ENCODE results near the gene LGALS7. TPM values are rescaled to one million over a fixed set of nuclear protein-coding genes. Genes with fewer than 3 reads are reported as not detected.

LGALS7 gene
- total and polyA plus RNA-seq, 10 of the 15 experiments (the other 5 are each of a cell fraction or from before 2014, with no cell fraction given): 0.19 TPM; not detected in 9

DNA sequence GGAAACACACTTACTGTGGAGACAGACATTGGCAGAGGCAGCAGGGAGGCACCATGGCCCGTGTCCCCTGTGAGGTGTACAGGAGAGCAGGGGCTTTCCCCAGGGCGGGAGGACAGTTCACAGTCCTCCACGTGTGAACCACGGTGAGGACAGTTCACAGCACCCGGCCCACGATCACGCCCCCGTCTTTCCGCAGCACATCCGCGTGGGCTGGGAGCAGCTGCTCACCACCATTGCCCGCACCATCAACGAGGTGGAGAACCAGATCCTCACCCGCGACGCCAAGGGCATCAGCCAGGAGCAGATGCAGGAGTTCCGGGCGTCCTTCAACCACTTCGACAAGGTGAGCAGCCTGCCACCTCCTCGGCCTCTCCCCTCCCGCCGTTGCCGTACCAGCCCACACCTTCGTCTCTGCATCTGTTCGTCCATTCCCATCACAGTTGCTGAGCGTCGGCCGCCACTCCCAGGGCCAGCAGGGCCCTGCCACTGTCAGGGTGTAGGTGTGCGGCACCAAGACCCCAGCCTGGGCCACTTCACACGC is 46.5 kb downstream of the LGALS7 start:
- H3K9ac ChIP-seq (ENCODE audit: control insufficient read depth, insufficient read depth, low read length): no peak overlapping the region
- H3K27me3 ChIP-seq (replicated peaks in 1 of 2; ENCODE audit: control insufficient read depth in 2 of 2, insufficient read depth in 2 of 2, low read length in 1 of 2): no peaks in the 10 kb centered on the region
- H4K20me1 ChIP-seq (ENCODE audit: control insufficient read depth, insufficient read depth): no peaks in the 10 kb centered on the region
- ChIA-PET POLR2A (interaction anchor here (0.5 kb wide), 1 partner anchor 1831 kb away, joined by 3 read pairs; no protein-coding TSS in a partner anchor), SMC1A (ENCODE audit: uncharacterized antibody, unreplicated experiment) (no interaction called here), RAD21 (ENCODE audit: unreplicated experiment) (interaction anchor here (0.5 kb wide), 1 partner anchor 206 kb away, joined by 3 read pairs; no protein-coding TSS in a partner anchor), CTCF (interaction anchor here (1.1 kb wide), 1 partner anchor 203 kb away, joined by 3 read pairs; the partner anchor contains the start of genes MRPS12 and SARS2)
- FAIRE-seq: no peak
- no TSS peak for BruUV-seq (replicated peaks)
- DNase-seq (ENCODE audit: low read depth, low spot score): no peak
- H2AFZ ChIP-seq (ENCODE audit: control insufficient read depth, low read depth, low read length): no peak overlapping the region
- no peak overlapping the region for H3K27ac ChIP-seq (ENCODE audit: control insufficient read depth, insufficient read depth)
- no peak overlapping the region for H3K4me2 ChIP-seq (ENCODE audit: control insufficient read depth, insufficient read depth)
- peak; percentile 14; the same call in 1 of the 2 replicates for TF ChIP-seq POLR2A (IDR thresholded peaks at IDR 0.05; ENCODE audit: low read depth, low read length)
- no peak for TF ChIP-seq RAD51 (IDR thresholded peaks at IDR 0.05)
- no peak for TF ChIP-seq SREBF2 (IDR thresholded peaks at IDR 0.05; ENCODE audit: low read length)
- TF ChIP-seq KDM1A (IDR thresholded peaks at IDR 0.05; ENCODE audit: borderline replicate concordance): no peak
- TF ChIP-seq, protein P1, sequence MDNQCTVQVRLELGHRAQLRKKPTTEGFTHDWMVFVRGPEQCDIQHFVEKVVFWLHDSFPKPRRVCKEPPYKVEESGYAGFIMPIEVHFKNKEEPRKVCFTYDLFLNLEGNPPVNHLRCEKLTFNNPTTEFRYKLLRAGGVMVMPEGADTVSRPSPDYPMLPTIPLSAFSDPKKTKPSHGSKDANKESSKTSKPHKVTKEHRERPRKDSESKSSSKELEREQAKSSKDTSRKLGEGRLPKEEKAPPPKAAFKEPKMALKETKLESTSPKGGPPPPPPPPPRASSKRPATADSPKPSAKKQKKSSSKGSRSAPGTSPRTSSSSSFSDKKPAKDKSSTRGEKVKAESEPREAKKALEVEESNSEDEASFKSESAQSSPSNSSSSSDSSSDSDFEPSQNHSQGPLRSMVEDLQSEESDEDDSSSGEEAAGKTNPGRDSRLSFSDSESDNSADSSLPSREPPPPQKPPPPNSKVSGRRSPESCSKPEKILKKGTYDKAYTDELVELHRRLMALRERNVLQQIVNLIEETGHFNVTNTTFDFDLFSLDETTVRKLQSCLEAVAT (IDR thresholded peaks at IDR 0.05): no peak
- TF ChIP-seq BRCA1 (IDR thresholded peaks at IDR 0.05; ENCODE audit: low read depth, low read length): no peak
- TF ChIP-seq, protein P2, sequence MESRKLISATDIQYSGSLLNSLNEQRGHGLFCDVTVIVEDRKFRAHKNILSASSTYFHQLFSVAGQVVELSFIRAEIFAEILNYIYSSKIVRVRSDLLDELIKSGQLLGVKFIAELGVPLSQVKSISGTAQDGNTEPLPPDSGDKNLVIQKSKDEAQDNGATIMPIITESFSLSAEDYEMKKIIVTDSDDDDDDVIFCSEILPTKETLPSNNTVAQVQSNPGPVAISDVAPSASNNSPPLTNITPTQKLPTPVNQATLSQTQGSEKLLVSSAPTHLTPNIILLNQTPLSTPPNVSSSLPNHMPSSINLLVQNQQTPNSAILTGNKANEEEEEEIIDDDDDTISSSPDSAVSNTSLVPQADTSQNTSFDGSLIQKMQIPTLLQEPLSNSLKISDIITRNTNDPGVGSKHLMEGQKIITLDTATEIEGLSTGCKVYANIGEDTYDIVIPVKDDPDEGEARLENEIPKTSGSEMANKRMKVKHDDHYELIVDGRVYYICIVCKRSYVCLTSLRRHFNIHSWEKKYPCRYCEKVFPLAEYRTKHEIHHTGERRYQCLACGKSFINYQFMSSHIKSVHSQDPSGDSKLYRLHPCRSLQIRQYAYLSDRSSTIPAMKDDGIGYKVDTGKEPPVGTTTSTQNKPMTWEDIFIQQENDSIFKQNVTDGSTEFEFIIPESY (IDR thresholded peaks at IDR 0.05): 0 out of 2 replicates have a peak, but pooled peaks have one; percentile 76
- H3K36me3 ChIP-seq (ENCODE audit: control insufficient read depth in 2 of 2, insufficient read depth in 2 of 2, low read length in 1 of 2): peaks cover 9 to 39% of the 10 kb centered on the region in 2 experiments
- in situ Hi-C loops (cut with MboI): no loop called here
- no peaks in the 10 kb centered on the region for H3K9me3 ChIP-seq (replicated peaks; ENCODE audit: control insufficient read depth, insufficient read depth, low read length)
- WGBS (ENCODE audit: insufficient coverage, insufficient replicate concordance, low lambda C conversion rate, missing lambda C conversion rate): 77% methylated on average over 30 of the region's 30 CpGs
- no peaks in the 10 kb centered on the region for H3K4me1 ChIP-seq (ENCODE audit: control insufficient read depth, insufficient read depth, low read length)
- no peak for ATAC-seq
- no peaks in the 10 kb centered on the region for H3K79me2 ChIP-seq (ENCODE audit: control insufficient read depth, insufficient read depth, low read length)
- intact Hi-C loops (cut with micrococcal nuclease; ENCODE audit: unreplicated experiment): no loop called here
- no peak overlapping the region for H3K4me3 ChIP-seq
